Right lobe of liver (tissue), 6 donors: Measurements from ENCODE around the gene FASTKD3. TPM values are rescaled to one million over a fixed set of nuclear protein-coding genes. Genes with fewer than 3 reads are reported as not detected.

Source experiments
- ATAC-seq, 4 donors: fragments of 200-7000 bp; cut with Tn5 transposase; one replicate each; pipeline ENCODE4 v1.9.1; 2020; ENCODE audit warnings: mild to moderate bottlenecking in 4 of 4, moderate library complexity in 4 of 4
- DNase-seq, 3 donors: peaks; one replicate each; pipeline ENCODE4 v3.0.0-alpha.2; 2020
- H3K27ac ChIP-seq, 3 donors: fragments of 200-600 bp; one replicate each; pipeline ENCODE4 v1.8.0; 2022
- H3K27me3 ChIP-seq, 2 donors: fragments of 200-600 bp; one replicate each; pipeline ENCODE4 v1.8.0; 2022
- H3K36me3 ChIP-seq, 4 donors: fragments of 200-600 bp; sonication (generic) in 1 of 4; one replicate each; pipeline versions ENCODE4 v1.5.1 to v1.8.0; 2017 to 2022; ENCODE audit warnings: control low read depth in 1 of 4
- H3K4me1 ChIP-seq, 4 donors: fragments of 200-600 bp; sonication (generic) in 1 of 4; one replicate each; pipeline versions ENCODE4 v1.5.1 to v1.8.0; 2017 to 2022; ENCODE audit warnings: control low read depth in 1 of 4
- H3K4me3 ChIP-seq, 3 donors: fragments of 200-600 bp; one replicate each; pipeline ENCODE4 v1.8.0; 2022
- H3K9me3 ChIP-seq, 4 donors: fragments of 200-600 bp; sonication (generic) in 1 of 4; one replicate each; pipeline versions ENCODE4 v1.5.1 to v1.8.0; 2017 to 2022; ENCODE audit warnings: control low read depth in 1 of 4
- POLR2A ChIP-seq: fragments of 450-650 bp; IDR thresholded peaks from one replicate; pipeline ENCODE4 v1.6.1; 2017; ENCODE audit warnings: antibody characterized with exemption, mild to moderate bottlenecking
- WGBS: methylation state at CpG from one replicate; pipeline ENCODE4 v1.1.6; 2018; ENCODE audit warnings: low coverage, low lambda C conversion rate; ENCODE audit not compliant: insufficient coverage; ENCODE audit errors: missing lambda C conversion rate; 5-methylcytosine and 5-hydroxymethylcytosine counted together
- intact Hi-C, 2 donors: fragments of 100-400 bp; cut with DNase I; formaldehyde crosslinking; loops; one replicate each; pipeline versions ENCODE4 v1.11.2 to v1.14.1; 2022
- total RNA-seq, 6 experiments: library from RNA; depleted of rRNA in 2 of 6; stranded (reverse); fragments of >200 nt in 2 of 6; fragmentation: NEBNext Ultra II Directional in 3 of 6; extraction: Animal tissue kit (Norgen Biotek cat#: 25700) in 3 of 6; gene quantifications; one replicate each; pipeline versions ENCODE4 v1.1.0 to v1.2.4, GENCODE V29; 2016 to 2023
- TF ChIP-seq, protein P1 (sequence below), 4 donors: fragments of 200-600 bp in 3 of 4; fragments of 450-650 bp in 1 of 4; IDR thresholded peaks; one replicate each; pipeline versions ENCODE4 v1.5.1 to v1.8.0; 2016 to 2022; ENCODE audit warnings: antibody characterized with exemption in 4 of 4, mild to moderate bottlenecking in 2 of 4
- donor health status: DM: no; HTN: yes; CAD: no.
- donor health status: DM: no; HTN: no; CAD: no.
- donor health status: DM: no; HTN: no; CAD: no.
- donor health status: DM: no; HTN: yes; CAD: no.
- donor health status: DM: no; HTN: yes; CAD: no.

FASTKD3 gene
- total RNA-seq, 6 experiments from 2014 or later, result 3.8 to 9.6 (median 6.1) TPM

DNA sequence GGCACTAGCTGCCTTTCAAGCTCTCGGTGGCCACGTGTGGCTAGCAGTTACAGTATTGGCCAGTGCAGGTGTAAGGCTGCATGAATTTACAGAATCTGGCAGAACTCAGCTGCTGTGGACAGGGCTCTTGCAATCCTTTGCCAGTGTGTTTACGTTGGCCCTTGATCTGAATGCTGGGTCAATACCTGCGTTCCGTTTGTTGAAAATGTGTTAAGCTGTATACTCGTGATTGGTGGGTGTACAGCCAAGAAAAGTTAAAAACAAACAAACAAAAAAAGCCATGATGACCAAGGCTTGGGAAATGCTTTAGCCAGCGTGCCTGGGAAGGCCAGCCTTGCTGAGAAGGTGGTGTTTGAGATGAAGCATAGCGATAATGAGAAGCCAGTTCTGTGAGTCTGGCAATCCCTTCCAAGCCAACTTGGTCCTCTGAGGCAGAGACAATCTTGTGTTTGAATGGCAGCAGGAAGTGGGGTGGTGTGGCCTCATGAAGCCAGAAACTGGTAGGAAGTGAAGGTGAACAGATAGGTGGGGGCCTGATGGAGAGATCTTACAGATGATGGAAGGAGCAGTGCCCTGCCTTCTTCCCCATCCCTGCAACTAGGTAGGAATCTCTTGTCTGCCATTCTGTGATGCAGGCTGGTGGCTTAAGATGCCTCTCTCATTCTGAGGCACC lies 17.1 kb downstream of the FASTKD3 start:
- DNase-seq, result peak; percentile 58 to 79 (median 72)

GRCh38 chr5:7851240-7851592 lies 17.6 kb downstream of the FASTKD3 start:
- Histone ChIP-seq H3K4me1 (peaks cover 0 to 20% (median 3%) of the 10 kb centered on the region in 4 donors), H3K27ac (peak overlapping the region in 1 of 3 donors; percentile 16), H3K27me3 (no peaks in the 10 kb centered on the region), H3K36me3 (no peaks in the 10 kb centered on the region), H3K9me3 (no peaks in the 10 kb centered on the region), H3K4me3 (peak overlapping the region; percentile 47 to 54 (median 54))
- no peak for TF ChIP-seq POLR2A
- TF ChIP-seq, protein P1, sequence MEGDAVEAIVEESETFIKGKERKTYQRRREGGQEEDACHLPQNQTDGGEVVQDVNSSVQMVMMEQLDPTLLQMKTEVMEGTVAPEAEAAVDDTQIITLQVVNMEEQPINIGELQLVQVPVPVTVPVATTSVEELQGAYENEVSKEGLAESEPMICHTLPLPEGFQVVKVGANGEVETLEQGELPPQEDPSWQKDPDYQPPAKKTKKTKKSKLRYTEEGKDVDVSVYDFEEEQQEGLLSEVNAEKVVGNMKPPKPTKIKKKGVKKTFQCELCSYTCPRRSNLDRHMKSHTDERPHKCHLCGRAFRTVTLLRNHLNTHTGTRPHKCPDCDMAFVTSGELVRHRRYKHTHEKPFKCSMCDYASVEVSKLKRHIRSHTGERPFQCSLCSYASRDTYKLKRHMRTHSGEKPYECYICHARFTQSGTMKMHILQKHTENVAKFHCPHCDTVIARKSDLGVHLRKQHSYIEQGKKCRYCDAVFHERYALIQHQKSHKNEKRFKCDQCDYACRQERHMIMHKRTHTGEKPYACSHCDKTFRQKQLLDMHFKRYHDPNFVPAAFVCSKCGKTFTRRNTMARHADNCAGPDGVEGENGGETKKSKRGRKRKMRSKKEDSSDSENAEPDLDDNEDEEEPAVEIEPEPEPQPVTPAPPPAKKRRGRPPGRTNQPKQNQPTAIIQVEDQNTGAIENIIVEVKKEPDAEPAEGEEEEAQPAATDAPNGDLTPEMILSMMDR (IDR thresholded peaks at IDR 0.05), result no peak
- DNase-seq, result no peak
- intact Hi-C loops, result no loop called here
- WGBS, result 17% methylated on average over 13 of the region's 16 CpGs
- peak in 1 of 4 donors; percentile 25 for ATAC-seq

More for the DNA sequence above, 17.1 kb downstream of the FASTKD3 start:
- H3K27ac ChIP-seq, result peak overlapping the region in 2 of 3 donors; percentile 36 to 38
- peak; percentile 89 to 94 (median 90) for ATAC-seq
- H3K9me3 ChIP-seq, result no peaks in the 10 kb centered on the region
- WGBS, result 22% methylated on average over 8 of the region's 8 CpGs
- intact Hi-C loops, result no loop called here
- H3K4me3 ChIP-seq, result peak overlapping the region in 1 of 3 donors; percentile 54
- H3K27me3 ChIP-seq, result no peaks in the 10 kb centered on the region
- TF ChIP-seq POLR2A, result no peak
- TF ChIP-seq, protein P1 (IDR thresholded peaks at IDR 0.05), result no peak
- no peaks in the 10 kb centered on the region for H3K36me3 ChIP-seq
- peaks cover 0 to 20% (median 3%) of the 10 kb centered on the region in 4 donors for H3K4me1 ChIP-seq

GRCh38 chr5:7850395-7851239 lies 18.2 kb downstream of the FASTKD3 start, which contains the start of gene CFAP90:
CFAP90 (minus strand) TSS chr5:7851133; CDS start chr5:7851021, 112 bp downstream.
- WGBS, result 2% methylated on average over 17 of the region's 76 CpGs
- Histone ChIP-seq H3K9me3 (no peaks in the 10 kb centered on the region), H3K4me3 (peak within 1 kb of the TSS; percentile 47 to 54 (median 54)), H3K27ac (peak within 1 kb of the TSS in 2 of 3 donors; percentile 36 to 38), H3K27me3 (no peaks in the 10 kb centered on the region), H3K36me3 (no peaks in the 10 kb centered on the region), H3K4me1 (peaks cover 0 to 20% (median 3%) of the 10 kb centered on the region in 4 donors)
- DNase-seq, result peak; percentile 64 to 78 (median 69)
- TF ChIP-seq, protein P1 (IDR thresholded peaks at IDR 0.05), result peak in 2 of 4 donors; percentile 14 to 27
- no peak for TF ChIP-seq POLR2A
- peak; percentile 67 to 78 (median 72) for ATAC-seq
- intact Hi-C loops, result no loop called here

- TF ChIP-seq, protein P1 (IDR thresholded peaks at IDR 0.05), result peak in 1 of 4 donors; percentile 22
- TF ChIP-seq POLR2A, result no peak
- intact Hi-C loops, result no loop called here
- ATAC-seq (peak in 2 of 4 donors; percentile 2 to 8), DNase-seq (peak in 1 of 3 donors; percentile 60)
- 21% methylated on average over 18 of the region's 44 CpGs for WGBS
- Histone ChIP-seq H3K27me3 (no peaks in the 10 kb centered on the region), H3K36me3 (no peaks in the 10 kb centered on the region), H3K27ac (no peak overlapping the region), H3K4me3 (peak overlapping the region in 2 of 3 donors; percentile 54), H3K9me3 (no peaks in the 10 kb centered on the region), H3K4me1 (peaks cover 0 to 20% (median 3%) of the 10 kb centered on the region in 4 donors)
These were observed 19.0 kb downstream of the FASTKD3 start for GRCh38 chr5:7849681-7850394.
